ENCODE data around the gene TPTE2. TPM values are rescaled to one million over a fixed set of nuclear protein-coding genes. Genes with fewer than 3 reads are reported as not detected.

TPTE2 gene
- total RNA-seq, 4 donors from 2014 or later, result not detected

DNA sequence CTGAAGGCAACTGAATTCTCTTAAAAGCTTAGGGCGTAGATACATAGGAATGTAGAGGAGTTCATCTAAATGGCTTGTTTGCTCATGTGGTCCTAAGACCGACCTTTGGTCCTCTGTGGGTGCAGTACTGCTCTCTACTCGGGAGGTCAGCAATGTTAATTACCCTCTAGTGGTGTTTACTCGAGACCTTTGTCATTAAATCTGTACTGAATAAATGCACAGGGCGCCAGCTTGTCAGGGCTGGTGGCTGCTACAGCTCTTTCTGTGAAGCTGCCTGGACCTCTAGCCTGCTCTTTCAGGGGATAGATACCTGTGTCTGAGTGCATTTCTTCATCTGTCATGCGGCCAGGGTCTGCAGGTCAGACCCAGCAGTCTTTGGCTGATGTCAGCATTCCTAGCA, 43.0 kb upstream of the TPTE2 start:
- no peak overlapping the region for H3K27ac ChIP-seq
- no peak for ATAC-seq
- H3K9me3 ChIP-seq, result no peaks in the 10 kb centered on the region
- H3K4me1 ChIP-seq, result peaks cover 0 to 15% (median 4%) of the 10 kb centered on the region in 3 donors
- TF ChIP-seq EP300 (IDR thresholded peaks at IDR 0.05), result no peak
- TF ChIP-seq, protein P1, sequence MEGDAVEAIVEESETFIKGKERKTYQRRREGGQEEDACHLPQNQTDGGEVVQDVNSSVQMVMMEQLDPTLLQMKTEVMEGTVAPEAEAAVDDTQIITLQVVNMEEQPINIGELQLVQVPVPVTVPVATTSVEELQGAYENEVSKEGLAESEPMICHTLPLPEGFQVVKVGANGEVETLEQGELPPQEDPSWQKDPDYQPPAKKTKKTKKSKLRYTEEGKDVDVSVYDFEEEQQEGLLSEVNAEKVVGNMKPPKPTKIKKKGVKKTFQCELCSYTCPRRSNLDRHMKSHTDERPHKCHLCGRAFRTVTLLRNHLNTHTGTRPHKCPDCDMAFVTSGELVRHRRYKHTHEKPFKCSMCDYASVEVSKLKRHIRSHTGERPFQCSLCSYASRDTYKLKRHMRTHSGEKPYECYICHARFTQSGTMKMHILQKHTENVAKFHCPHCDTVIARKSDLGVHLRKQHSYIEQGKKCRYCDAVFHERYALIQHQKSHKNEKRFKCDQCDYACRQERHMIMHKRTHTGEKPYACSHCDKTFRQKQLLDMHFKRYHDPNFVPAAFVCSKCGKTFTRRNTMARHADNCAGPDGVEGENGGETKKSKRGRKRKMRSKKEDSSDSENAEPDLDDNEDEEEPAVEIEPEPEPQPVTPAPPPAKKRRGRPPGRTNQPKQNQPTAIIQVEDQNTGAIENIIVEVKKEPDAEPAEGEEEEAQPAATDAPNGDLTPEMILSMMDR (IDR thresholded peaks at IDR 0.05), result no peak
- H3K36me3 ChIP-seq, result no peaks in the 10 kb centered on the region
- H3K27me3 ChIP-seq, result peaks cover 53% of the 10 kb centered on the region
- no peak overlapping the region for H3K4me3 ChIP-seq
- WGBS, 2 donors (ENCODE audit: low coverage in 1 of 2), result 88 to 100% methylated on average over 4 of the region's 6 CpGs

DNA sequence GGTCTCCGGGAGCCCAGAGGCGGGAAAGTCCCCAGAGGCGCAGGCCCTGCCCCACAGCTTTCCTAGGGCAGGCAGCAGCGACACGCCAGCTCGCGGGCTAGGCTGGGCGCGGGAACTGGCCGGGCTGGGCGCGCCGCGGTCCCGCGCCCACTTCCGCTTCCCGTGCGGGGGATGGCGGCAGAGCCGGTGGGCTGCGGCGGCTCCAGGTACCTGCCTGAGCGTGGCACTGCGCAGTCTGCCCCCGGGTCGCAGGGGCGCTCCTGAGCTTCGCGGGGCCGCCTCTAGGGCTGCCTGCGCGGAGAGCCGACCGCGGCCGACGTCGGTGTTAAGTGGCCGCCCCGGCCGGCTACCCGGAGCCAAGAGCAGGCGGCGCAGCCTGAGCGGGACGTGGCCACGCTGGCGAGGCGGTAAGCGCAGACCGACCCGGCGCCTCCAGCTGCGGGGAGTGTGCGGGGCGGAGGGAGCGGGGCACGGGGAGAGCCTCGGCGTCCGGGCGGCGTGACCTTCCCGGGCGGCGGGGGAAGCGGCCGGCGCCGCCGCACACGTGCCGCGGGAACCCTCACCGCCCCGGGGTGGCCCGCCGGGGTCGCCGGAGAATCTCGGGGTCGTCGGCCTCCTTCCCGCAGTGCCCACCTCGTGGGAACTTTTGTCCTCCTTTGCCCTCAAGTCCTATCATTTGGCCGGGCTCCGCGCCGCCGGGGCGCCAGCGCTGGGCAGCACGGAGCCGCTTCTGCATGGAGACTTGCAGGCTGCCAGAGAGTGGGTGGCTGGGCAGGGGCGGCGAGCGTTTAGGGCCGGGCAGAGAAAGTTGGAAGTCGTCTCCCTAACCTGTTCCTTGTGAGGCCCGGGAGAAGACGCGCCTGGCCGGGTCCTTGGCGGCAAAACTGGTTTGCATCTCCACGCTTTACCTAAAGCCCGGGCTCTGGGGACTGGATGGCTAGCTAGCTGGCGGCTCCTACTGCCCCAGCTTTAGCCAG, 40.7 kb upstream of the TPTE2 start:
- Histone ChIP-seq H3K9me3 (no peaks in the 10 kb centered on the region), H3K36me3 (no peaks in the 10 kb centered on the region), H3K27me3 (peaks cover 64% of the 10 kb centered on the region), H3K4me1 (peaks cover 0 to 15% (median 4%) of the 10 kb centered on the region in 3 donors), H3K27ac (peak overlapping the region in 1 of 4 donors; percentile 8), H3K4me3 (peak overlapping the region; percentile 62 to 70)
- no CpG with 5 or more reads among the region's 108 CpGs for WGBS, 2 donors (ENCODE audit: low coverage in 1 of 2)
- ATAC-seq, result peak; percentile 60
- TF ChIP-seq, protein P1 (IDR thresholded peaks at IDR 0.05), result peak in 2 of 4 experiments; percentile 26 to 36
- TF ChIP-seq POLR2A (IDR thresholded peaks at IDR 0.05), result no peak

GRCh38 chr13:19597523-19597922, 36.2 kb upstream of the TPTE2 start:
- Histone ChIP-seq H3K4me1 (peaks cover 0 to 12% (median 4%) of the 10 kb centered on the region in 3 donors), H3K9me3 (no peaks in the 10 kb centered on the region), H3K27me3 (peaks cover 29% of the 10 kb centered on the region), H3K4me3 (no peak overlapping the region), H3K36me3 (no peaks in the 10 kb centered on the region), H3K27ac (no peak overlapping the region)
- 68 to 94% methylated on average over 3 to 4 of the region's 5 CpGs for WGBS, 2 donors (ENCODE audit: low coverage in 1 of 2)
- no peak for ATAC-seq
- TF ChIP-seq, protein P1 (IDR thresholded peaks at IDR 0.05), result no peak
- TF ChIP-seq EP300 (IDR thresholded peaks at IDR 0.05) (no peak), POLR2A (IDR thresholded peaks at IDR 0.05) (no peak), POLR2AphosphoS5 (IDR thresholded peaks at IDR 0.05) (no peak)

- Histone ChIP-seq H3K27me3 (peaks cover 23% of the 10 kb centered on the region), H3K4me1 (peaks cover 0 to 6% (median 0%) of the 10 kb centered on the region in 3 donors), H3K27ac (no peak overlapping the region), H3K9me3 (no peaks in the 10 kb centered on the region), H3K36me3 (no peaks in the 10 kb centered on the region), H3K4me3 (no peak overlapping the region)
- ATAC-seq, result no peak
- 82% methylated on average over 2 to 6 of the region's 6 CpGs for WGBS, 2 donors (ENCODE audit: low coverage in 1 of 2)
- TF ChIP-seq EP300 (IDR thresholded peaks at IDR 0.05) (no peak), POLR2AphosphoS5 (IDR thresholded peaks at IDR 0.05) (no peak), POLR2A (IDR thresholded peaks at IDR 0.05) (no peak)
- TF ChIP-seq, protein P1 (IDR thresholded peaks at IDR 0.05), result no peak
These were observed 35.6 kb upstream of the TPTE2 start for GRCh38 chr13:19596960-19597361.

- ATAC-seq, result no peak
- TF ChIP-seq POLR2AphosphoS5 (IDR thresholded peaks at IDR 0.05) (no peak), EP300 (IDR thresholded peaks at IDR 0.05) (no peak), POLR2A (IDR thresholded peaks at IDR 0.05) (no peak)
- TF ChIP-seq, protein P1 (IDR thresholded peaks at IDR 0.05), result no peak
- Histone ChIP-seq H3K36me3 (no peaks in the 10 kb centered on the region), H3K9me3 (no peaks in the 10 kb centered on the region), H3K4me3 (no peak overlapping the region), H3K27ac (no peak overlapping the region), H3K27me3 (peaks cover 19% of the 10 kb centered on the region), H3K4me1 (no peaks in the 10 kb centered on the region)
- 92 to 93% methylated on average over 2 to 3 of the region's 3 CpGs for WGBS, 2 donors (ENCODE audit: low coverage in 1 of 2)
These were observed 34.8 kb upstream of the TPTE2 start for GRCh38 chr13:19596086-19596485.
